HepG2 (cell line): ENCODE data around the gene CPNE5. TPM values are rescaled to one million over a fixed set of nuclear protein-coding genes. Genes with fewer than 3 reads are reported as not detected.

Experiments used
- ATAC-seq: fragments of 200-7000 bp; cut with Tn5 transposase; 3 replicates; pipeline ENCODE4 v1.9.1; 2020; ENCODE audit warnings: mild to moderate bottlenecking, moderate library complexity
- BruUV-seq: library from RNA; stranded (reverse); fragments of 400-500 nt; replicated peaks from 2 replicates; lab custom pipeline; 2021; lab: Mats Ljungman, UMichigan
- CTCF ChIA-PET: fragments of 300-600 bp; formaldehyde crosslinking; extraction: SDS; loops from one replicate; lab custom pipeline; 2021; ENCODE audit warnings: low total read pairs, inconsistent platforms, low intra/inter-chr PET ratio; lab: Yijun Ruan, JAX
- POLR2A ChIA-PET: fragments of 350-600 bp; sonication (Branson Sonifier 250); formaldehyde crosslinking; loops from one replicate; lab custom pipeline; 2020; ENCODE audit warnings: antibody characterized with exemption, inconsistent platforms; lab: Yijun Ruan, JAX
- DNase-seq: peaks from one replicate; pipeline ENCODE4 v3.0.0-alpha.2; 2015; ENCODE audit warnings: low spot score
- FAIRE-seq: peaks from 3 replicates; lab custom pipeline; 2011; peaks lifted over from hg19 to GRCh38; lab: Jason Lieb, UNC
- H2AFZ ChIP-seq: one replicate; pipeline ENCODE4 v1.6.1; 2011; ENCODE audit warnings: low read length, inconsistent platforms
- H3K27ac ChIP-seq: fragments of 300-600 bp; 3 replicates; pipeline ENCODE4 v1.8.0; 2011; ENCODE audit warnings: mixed run types, mild to moderate bottlenecking, mixed read lengths, low read length, inconsistent platforms; ENCODE audit not compliant: insufficient read depth; ENCODE audit errors: extremely low read length
- H3K27me3 ChIP-seq, 2 experiments: fragments of 200-600 bp in 1 of 2; 2 replicates in 1 of 2; 3 replicates in 1 of 2; pipeline versions ENCODE4 v1.6.0 to v1.8.0; 2011; ENCODE audit warnings: low read length in 2 of 2, mild to moderate bottlenecking in 2 of 2, moderate library complexity in 2 of 2, inconsistent platforms in 1 of 2; ENCODE audit not compliant: insufficient read depth in 2 of 2, control insufficient read depth in 1 of 2
- H3K36me3 ChIP-seq, 2 experiments: fragments of 200-600 bp in 1 of 2; replicated peaks in 1 of 2; 2 replicates in 1 of 2; 3 replicates in 1 of 2; pipeline versions ENCODE4 v1.5.1 to v1.8.0; 2011; ENCODE audit warnings: low read length in 2 of 2, inconsistent platforms in 1 of 2; ENCODE audit not compliant: insufficient read depth in 2 of 2, control insufficient read depth in 1 of 2
- H3K4me1 ChIP-seq: 2 replicates; pipeline ENCODE4 v1.5.1; 2012; ENCODE audit warnings: low read length, inconsistent platforms; ENCODE audit not compliant: insufficient read depth
- H3K4me2 ChIP-seq: 2 replicates; pipeline ENCODE4 v1.6.0; 2011; ENCODE audit warnings: low read depth, low read length, inconsistent platforms
- H3K4me3 ChIP-seq, 3 experiments: fragments of 200-600 bp in 1 of 3; sonication (generic), shearing (Covaris generic) in 1 of 3; replicated peaks in 1 of 3; 2 replicates each; pipeline ENCODE4 v1.5.1; 2011 to 2016; ENCODE audit warnings: low read length in 3 of 3, inconsistent platforms in 2 of 3, low read depth in 2 of 3, mild to moderate bottlenecking in 2 of 3, control low read depth in 1 of 3, mixed read lengths in 1 of 3; ENCODE audit not compliant: insufficient read depth in 1 of 3
- H3K79me2 ChIP-seq: one replicate; pipeline ENCODE4 v1.6.1; 2011; ENCODE audit warnings: low read length, inconsistent platforms; ENCODE audit not compliant: insufficient read depth
- H3K9ac ChIP-seq: 2 replicates; pipeline ENCODE4 v1.6.0; 2011; ENCODE audit warnings: mild to moderate bottlenecking, low read depth, low read length, inconsistent platforms; ENCODE audit not compliant: insufficient read depth
- H3K9me3 ChIP-seq: 2 replicates; pipeline ENCODE4 v1.5.1; 2012; ENCODE audit warnings: mild to moderate bottlenecking, low read length
- H4K20me1 ChIP-seq: 2 replicates; pipeline ENCODE4 v1.6.0; 2011; ENCODE audit warnings: inconsistent platforms, mild to moderate bottlenecking, low read length, moderate library complexity; ENCODE audit not compliant: insufficient read depth
- BCL6 ChIP-seq: IDR thresholded peaks from 2 replicates; pipeline ENCODE4 v1.6.1; 2016; ENCODE audit warnings: missing genetic modification reagents, missing compliant biosample characterization
- GPN1 ChIP-seq: sonication (generic); formaldehyde crosslinking; IDR thresholded peaks from 2 replicates; pipeline ENCODE4 v1.5.1; 2020; ENCODE audit warnings: missing genetic modification reagents, borderline replicate concordance
- HOXA7 ChIP-seq: sonication (generic); formaldehyde crosslinking; IDR thresholded peaks from 2 replicates; pipeline ENCODE4 v1.8.1; 2022; ENCODE audit warnings: mild to moderate bottlenecking, missing genetic modification reagents, moderate library complexity
- KDM5B ChIP-seq: sonication (generic); formaldehyde crosslinking; IDR thresholded peaks from 2 replicates; pipeline ENCODE4 v1.4.0; 2020; ENCODE audit warnings: missing genetic modification reagents, mild to moderate bottlenecking, borderline replicate concordance
- MBD4 ChIP-seq: IDR thresholded peaks from 2 replicates; pipeline ENCODE4 v1.6.1; 2012; ENCODE audit warnings: low read length, inconsistent platforms, borderline replicate concordance
- PHB2 ChIP-seq: fragments of 450-650 bp; IDR thresholded peaks from 2 replicates; pipeline ENCODE4 v1.6.1; 2018; ENCODE audit not compliant: partially characterized antibody
- ZFP62 ChIP-seq: sonication (generic); formaldehyde crosslinking; IDR thresholded peaks from 2 replicates; pipeline ENCODE4 v1.4.0; 2020; ENCODE audit warnings: missing genetic modification reagents
- ZNF558 ChIP-seq: sonication (generic); formaldehyde crosslinking; IDR thresholded peaks from 2 replicates; pipeline ENCODE4 v1.9.0; 2022; ENCODE audit warnings: mild to moderate bottlenecking, missing genetic modification reagents, borderline replicate concordance
- WGBS: methylation state at CpG from one replicate; pipeline ENCODE4 v1.1.6; 2017; ENCODE audit warnings: low lambda C conversion rate; 5-methylcytosine and 5-hydroxymethylcytosine counted together
- in situ Hi-C: cut with HindIII; loops from 2 replicates; pipeline ENCODE4 v1.10.0; 2017; ENCODE audit warnings: low pct_unique_long_range_greater_than_20kb; ENCODE audit not compliant: extremely low pct_ligation_motif_present
- intact Hi-C: fragments of 100-400 bp; cut with micrococcal nuclease; formaldehyde crosslinking; loops from one replicate; pipeline ENCODE4 v1.10.0; 2022; ENCODE audit not compliant: unreplicated experiment
- polyA plus RNA-seq, 8 experiments: library from polyadenylated mRNA; depleted of rRNA in 3 of 8; stranded (reverse) in 7 of 8; unstranded in 1 of 8; fragments of >200 nt; fragmentation: Illumina TruSeq in 4 of 8; extraction: Trizol in 4 of 8; gene quantifications; 2 replicates each; pipeline versions ENCODE4 v1.2.1 to v1.2.3, GENCODE V29; 2011 to 2016; ENCODE audit warnings: low read depth in 4 of 8, missing spikeins in 1 of 8, mixed read lengths in 1 of 8; ENCODE audit not compliant: insufficient read depth in 1 of 8
- total RNA-seq, 5 experiments: library from RNA; depleted of rRNA; stranded (reverse); fragments of >200 nt; fragmentation: Illumina TruSeq; extraction: Trizol; gene quantifications; 2 replicates each; pipeline ENCODE4 v1.2.3, GENCODE V29; 2016; ENCODE audit warnings: low read depth in 1 of 5
- TF ChIP-seq, protein P1 (sequence below): sonication (generic); formaldehyde crosslinking; IDR thresholded peaks from 2 replicates; pipeline ENCODE4 v1.5.0; 2020; ENCODE audit warnings: missing genetic modification reagents
- TF ChIP-seq, protein P2 (sequence below): sonication (generic); formaldehyde crosslinking; IDR thresholded peaks from 2 replicates; pipeline ENCODE4 v1.5.0; 2020; ENCODE audit warnings: missing genetic modification reagents
- TF ChIP-seq, protein P3 (sequence below): sonication (generic); formaldehyde crosslinking; IDR thresholded peaks from 2 replicates; pipeline ENCODE4 v1.9.0; 2021; ENCODE audit warnings: mild to moderate bottlenecking, missing genetic modification reagents
- TF ChIP-seq, protein P4 (sequence below): sonication (generic); formaldehyde crosslinking; IDR thresholded peaks from 2 replicates; pipeline ENCODE4 v1.5.0; 2020; ENCODE audit warnings: missing genetic modification reagents

Gene CPNE5
- total and polyA plus RNA-seq, 2 of the 13 experiments (the other 11 are each of a cell fraction or from before 2014, with no cell fraction given) = 0.16 TPM; not detected in 1

DNA sequence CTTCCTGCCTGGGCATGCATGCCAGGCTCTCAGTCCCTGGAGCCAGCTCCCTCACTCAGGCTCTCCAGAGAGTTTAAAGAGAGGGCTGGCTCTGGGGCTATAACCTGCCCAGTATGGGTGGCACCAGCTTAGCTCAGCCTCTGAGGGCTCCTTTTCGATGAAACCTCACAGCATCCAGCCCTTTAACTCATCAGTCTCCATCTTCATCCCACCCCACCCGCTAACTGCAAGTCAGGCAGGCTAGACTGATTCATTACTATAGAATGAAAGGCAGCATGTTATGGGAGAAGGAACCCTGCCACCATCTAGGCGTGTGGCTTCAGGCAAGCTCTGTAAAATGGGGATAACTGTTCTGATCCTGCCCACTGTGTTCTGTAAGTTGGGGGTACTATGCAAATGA lies 88.2 kb downstream of the CPNE5 start (continued):
- TF ChIP-seq, protein P1, sequence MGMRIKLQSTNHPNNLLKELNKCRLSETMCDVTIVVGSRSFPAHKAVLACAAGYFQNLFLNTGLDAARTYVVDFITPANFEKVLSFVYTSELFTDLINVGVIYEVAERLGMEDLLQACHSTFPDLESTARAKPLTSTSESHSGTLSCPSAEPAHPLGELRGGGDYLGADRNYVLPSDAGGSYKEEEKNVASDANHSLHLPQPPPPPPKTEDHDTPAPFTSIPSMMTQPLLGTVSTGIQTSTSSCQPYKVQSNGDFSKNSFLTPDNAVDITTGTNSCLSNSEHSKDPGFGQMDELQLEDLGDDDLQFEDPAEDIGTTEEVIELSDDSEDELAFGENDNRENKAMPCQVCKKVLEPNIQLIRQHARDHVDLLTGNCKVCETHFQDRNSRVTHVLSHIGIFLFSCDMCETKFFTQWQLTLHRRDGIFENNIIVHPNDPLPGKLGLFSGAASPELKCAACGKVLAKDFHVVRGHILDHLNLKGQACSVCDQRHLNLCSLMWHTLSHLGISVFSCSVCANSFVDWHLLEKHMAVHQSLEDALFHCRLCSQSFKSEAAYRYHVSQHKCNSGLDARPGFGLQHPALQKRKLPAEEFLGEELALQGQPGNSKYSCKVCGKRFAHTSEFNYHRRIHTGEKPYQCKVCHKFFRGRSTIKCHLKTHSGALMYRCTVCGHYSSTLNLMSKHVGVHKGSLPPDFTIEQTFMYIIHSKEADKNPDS (CRISPR knock-in tag) = no peak
- no peak for TF ChIP-seq PHB2
- TF ChIP-seq HOXA7 (CRISPR knock-in tag) = no peak
- TF ChIP-seq MBD4 = no peak
- TF ChIP-seq, all 625 proteins: peak for 0

DNA sequence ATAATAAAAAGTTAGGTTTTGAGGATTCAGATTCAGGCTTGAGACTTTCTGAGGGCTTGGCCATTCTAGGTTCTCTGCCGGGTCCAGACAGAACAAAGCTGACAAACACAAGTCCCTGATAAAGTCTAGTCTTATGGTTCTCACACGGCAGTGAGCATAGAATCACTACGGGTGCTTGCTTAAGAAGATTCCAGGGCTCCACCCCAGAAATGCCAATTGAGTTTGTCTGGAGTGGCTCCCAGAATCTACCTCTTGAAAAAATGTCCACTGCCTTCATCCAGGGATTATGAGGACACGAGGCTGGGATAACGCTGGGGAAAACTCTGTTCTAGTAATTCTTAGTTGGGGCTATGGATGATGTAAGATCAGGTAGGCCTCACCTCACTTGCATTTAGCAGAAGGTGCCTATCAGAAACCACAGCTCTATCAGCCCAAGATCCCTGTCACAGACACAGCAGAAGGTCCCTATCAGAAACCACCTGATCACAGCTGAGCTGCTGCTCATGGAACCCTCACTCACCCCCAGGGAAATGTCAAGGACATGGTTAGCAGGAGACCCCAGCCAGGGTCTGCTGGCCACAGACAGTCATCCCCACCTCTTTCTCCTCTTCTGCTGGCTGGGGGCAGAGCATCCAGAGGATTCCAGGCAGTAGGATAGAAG lies 89.3 kb downstream of the CPNE5 start:
- Histone ChIP-seq H4K20me1 (no peaks in the 10 kb centered on the region; the same call in 1 of the 2 replicates), H3K9me3 (no peaks in the 10 kb centered on the region), H3K4me1 (no peaks in the 10 kb centered on the region), H3K4me2 (no peak overlapping the region), H2AFZ (no peak overlapping the region), H3K79me2 (no peaks in the 10 kb centered on the region), H3K9ac (no peak overlapping the region), H3K27me3 (peaks cover 4 to 64% of the 10 kb centered on the region in 2 experiments; a peak in 3 of 5 replicates), H3K4me3 (no peak overlapping the region), H3K36me3 (no peaks in the 10 kb centered on the region), H3K27ac (no peak overlapping the region)
- BruUV-seq = no TSS peak
- FAIRE-seq (no peak), ATAC-seq (no peak), DNase-seq (no peak)
- WGBS = 31% methylated on average over 5 of the region's 5 CpGs
- CTCF ChIA-PET = no interaction called here
- POLR2A ChIA-PET = no interaction called here
- in situ Hi-C loops (no loop called here), intact Hi-C loops (no loop called here)
- TF ChIP-seq, protein P2, sequence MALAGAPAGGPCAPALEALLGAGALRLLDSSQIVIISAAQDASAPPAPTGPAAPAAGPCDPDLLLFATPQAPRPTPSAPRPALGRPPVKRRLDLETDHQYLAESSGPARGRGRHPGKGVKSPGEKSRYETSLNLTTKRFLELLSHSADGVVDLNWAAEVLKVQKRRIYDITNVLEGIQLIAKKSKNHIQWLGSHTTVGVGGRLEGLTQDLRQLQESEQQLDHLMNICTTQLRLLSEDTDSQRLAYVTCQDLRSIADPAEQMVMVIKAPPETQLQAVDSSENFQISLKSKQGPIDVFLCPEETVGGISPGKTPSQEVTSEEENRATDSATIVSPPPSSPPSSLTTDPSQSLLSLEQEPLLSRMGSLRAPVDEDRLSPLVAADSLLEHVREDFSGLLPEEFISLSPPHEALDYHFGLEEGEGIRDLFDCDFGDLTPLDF = no peak
- TF ChIP-seq KDM5B = no peak
- TF ChIP-seq ZNF558 (CRISPR knock-in tag) = no peak
- TF ChIP-seq, protein P3, sequence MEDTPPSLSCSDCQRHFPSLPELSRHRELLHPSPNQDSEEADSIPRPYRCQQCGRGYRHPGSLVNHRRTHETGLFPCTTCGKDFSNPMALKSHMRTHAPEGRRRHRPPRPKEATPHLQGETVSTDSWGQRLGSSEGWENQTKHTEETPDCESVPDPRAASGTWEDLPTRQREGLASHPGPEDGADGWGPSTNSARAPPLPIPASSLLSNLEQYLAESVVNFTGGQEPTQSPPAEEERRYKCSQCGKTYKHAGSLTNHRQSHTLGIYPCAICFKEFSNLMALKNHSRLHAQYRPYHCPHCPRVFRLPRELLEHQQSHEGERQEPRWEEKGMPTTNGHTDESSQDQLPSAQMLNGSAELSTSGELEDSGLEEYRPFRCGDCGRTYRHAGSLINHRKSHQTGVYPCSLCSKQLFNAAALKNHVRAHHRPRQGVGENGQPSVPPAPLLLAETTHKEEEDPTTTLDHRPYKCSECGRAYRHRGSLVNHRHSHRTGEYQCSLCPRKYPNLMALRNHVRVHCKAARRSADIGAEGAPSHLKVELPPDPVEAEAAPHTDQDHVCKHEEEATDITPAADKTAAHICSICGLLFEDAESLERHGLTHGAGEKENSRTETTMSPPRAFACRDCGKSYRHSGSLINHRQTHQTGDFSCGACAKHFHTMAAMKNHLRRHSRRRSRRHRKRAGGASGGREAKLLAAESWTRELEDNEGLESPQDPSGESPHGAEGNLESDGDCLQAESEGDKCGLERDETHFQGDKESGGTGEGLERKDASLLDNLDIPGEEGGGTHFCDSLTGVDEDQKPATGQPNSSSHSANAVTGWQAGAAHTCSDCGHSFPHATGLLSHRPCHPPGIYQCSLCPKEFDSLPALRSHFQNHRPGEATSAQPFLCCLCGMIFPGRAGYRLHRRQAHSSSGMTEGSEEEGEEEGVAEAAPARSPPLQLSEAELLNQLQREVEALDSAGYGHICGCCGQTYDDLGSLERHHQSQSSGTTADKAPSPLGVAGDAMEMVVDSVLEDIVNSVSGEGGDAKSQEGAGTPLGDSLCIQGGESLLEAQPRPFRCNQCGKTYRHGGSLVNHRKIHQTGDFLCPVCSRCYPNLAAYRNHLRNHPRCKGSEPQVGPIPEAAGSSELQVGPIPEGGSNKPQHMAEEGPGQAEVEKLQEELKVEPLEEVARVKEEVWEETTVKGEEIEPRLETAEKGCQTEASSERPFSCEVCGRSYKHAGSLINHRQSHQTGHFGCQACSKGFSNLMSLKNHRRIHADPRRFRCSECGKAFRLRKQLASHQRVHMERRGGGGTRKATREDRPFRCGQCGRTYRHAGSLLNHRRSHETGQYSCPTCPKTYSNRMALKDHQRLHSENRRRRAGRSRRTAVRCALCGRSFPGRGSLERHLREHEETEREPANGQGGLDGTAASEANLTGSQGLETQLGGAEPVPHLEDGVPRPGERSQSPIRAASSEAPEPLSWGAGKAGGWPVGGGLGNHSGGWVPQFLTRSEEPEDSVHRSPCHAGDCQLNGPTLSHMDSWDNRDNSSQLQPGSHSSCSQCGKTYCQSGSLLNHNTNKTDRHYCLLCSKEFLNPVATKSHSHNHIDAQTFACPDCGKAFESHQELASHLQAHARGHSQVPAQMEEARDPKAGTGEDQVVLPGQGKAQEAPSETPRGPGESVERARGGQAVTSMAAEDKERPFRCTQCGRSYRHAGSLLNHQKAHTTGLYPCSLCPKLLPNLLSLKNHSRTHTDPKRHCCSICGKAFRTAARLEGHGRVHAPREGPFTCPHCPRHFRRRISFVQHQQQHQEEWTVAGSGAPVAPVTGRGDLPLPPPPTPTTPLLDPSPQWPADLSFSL = no peak
- TF ChIP-seq GPN1 (CRISPR knock-in tag) = no peak
- TF ChIP-seq, protein P4, sequence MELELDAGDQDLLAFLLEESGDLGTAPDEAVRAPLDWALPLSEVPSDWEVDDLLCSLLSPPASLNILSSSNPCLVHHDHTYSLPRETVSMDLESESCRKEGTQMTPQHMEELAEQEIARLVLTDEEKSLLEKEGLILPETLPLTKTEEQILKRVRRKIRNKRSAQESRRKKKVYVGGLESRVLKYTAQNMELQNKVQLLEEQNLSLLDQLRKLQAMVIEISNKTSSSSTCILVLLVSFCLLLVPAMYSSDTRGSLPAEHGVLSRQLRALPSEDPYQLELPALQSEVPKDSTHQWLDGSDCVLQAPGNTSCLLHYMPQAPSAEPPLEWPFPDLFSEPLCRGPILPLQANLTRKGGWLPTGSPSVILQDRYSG (CRISPR knock-in tag) = no peak
- TF ChIP-seq BCL6 (CRISPR knock-in tag) = no peak
- no peak for TF ChIP-seq ZFP62 (CRISPR knock-in tag)
